GM19463 (cell line): ENCODE measurements around the gene IGF2BP1.
"Not testable (repeated sequence)": the region's sequence is repeated elsewhere in the genome, so short reads cannot be mapped to it uniquely, and the experiment has no call there.

Experiments
- ATAC-seq: cut with Tn5 transposase; IDR thresholded peaks from one replicate; pipeline ENCODE4 v1.9.1; 2021; ENCODE audit warnings: mild to moderate bottlenecking, moderate library complexity; ENCODE audit not compliant: unreplicated experiment

The IGF2BP1 gene

DNA sequence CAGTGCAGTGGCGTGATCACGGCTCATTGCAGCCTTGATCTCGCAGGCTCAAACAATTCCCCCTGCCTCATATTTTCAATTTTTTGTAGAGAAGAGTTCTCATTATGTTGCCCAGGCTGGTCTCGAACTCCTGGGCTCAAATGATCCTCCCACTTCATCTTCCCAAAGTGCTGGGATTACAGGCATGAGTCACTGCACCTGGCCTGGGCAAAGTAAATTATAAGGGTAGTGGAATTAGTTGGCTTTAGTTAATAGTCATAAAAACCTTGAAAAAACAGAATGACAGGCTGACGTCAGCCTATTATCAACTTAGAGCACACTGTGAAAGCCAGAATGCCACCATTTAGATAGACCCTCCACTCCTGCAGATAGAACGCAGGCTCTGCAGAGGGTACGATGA is 91.9 kb downstream of the IGF2BP1 start:
- no peak for ATAC-seq

DNA sequence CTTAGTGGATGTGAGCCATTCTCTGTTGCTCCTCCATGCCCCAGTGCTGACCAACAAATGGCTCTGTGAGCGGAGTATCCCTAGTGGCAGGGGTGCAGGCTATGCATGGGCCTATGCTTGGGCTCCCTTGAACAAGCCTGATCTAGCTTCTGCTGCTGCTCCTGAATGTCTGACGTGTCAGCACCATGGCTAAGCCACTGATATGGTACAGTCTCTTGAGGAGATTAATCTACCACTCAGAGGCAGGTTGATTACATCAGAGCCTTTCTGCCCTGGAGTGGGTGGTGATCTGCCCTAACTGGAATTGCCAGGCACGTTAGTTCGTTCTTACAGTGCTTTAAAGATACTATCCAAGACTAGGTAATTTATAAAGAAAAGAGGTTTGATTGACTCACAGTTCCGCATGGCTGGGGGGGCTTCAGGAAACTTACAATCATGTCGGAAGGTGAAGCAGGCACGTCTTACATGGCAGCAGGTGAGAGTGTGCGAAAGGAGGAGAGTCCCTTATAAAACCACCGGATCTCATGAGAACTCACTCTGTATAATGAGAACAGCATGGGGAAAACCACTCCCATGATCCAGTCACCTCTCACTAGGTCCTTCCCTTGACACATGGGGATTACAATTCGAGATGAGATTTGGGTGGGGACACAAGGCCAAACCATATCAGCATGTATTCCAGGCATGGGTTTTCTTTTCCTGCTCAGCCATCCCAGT is 93.9 kb downstream of the IGF2BP1 start:
- no peak for ATAC-seq

DNA sequence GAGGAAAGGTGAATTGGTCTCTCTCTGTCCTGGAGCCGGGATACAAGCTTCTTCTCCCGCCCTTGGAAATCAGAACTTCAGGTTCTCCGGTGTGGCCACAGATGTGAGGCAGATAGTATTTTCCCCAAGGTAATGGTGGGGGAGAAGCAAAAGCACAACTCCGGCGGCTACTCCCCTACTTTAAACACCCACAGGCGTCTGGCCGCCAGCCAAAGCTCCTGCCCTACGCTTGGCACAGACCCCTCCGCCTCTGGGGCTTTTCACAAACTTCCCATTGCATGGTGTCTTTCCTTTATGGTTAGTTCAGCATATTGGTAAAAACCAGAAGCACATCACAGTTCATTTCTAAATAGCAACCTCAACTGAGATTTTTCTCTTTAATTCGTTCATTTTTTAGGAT is 95.9 kb downstream of the IGF2BP1 start:
- no peak for ATAC-seq

DNA sequence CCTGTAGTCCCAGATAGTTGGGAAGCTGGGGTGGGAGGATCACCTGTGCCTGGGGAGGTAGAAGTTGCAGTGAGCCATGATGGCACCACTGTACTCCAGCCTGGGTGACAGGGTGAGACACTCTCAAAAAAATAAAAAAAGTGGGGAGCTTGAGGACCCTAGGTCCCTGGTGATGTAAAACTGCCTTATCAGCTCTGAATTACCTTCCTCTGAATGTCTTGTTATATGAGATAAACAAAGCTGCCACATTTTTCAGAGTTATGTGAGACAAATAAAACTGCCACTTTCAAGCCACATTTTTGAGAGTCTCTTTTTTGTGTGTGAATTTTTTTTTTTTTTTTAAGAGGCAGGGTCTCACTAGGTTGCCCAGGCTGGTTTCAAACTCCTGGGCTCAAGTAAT is 103.4 kb downstream of the IGF2BP1 start:
- ATAC-seq, result no peak

DNA sequence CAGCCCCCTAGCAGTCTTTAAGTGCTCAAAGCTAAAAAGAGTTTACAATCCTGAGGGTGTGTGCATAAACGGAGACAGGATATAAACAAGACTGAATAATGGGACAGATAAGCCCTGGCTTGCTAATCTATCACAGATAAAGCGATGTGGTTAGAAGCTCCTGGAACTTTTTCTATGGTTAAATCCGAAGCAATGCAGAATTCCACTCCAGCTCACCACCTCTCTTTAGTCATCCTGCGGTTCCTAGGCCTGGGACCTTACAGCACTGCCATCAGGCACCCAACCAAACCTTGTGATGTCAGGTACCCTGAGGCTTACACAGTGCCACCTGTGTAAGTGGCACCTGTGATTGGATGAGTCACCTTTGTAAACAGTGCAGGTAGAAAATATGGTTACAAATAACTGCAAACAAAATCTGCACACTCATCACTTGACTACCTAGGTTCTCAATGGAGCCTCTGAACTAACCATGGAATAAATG is 103.9 kb downstream of the IGF2BP1 start:
- no peak for ATAC-seq

DNA sequence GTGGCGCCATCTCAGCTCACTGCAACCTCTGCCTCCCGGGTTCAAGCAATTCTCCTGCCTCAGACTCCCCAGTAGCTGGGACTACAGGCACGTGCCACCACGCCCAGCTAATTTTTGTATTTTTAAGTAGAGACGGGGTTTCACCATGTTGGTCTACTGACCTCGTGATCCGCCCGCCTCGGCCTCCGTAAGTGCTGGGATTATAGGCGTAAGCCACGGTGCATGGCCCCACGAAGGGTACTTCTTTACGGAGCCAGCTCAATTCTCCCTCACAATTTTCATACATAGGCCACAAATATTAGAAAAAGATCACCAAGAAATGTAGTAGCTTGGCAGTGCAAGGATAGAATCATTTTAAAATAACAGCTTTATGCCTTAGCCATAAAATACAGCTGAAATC is 106.2 kb downstream of the IGF2BP1 start:
- not testable (repeated sequence) for ATAC-seq

DNA sequence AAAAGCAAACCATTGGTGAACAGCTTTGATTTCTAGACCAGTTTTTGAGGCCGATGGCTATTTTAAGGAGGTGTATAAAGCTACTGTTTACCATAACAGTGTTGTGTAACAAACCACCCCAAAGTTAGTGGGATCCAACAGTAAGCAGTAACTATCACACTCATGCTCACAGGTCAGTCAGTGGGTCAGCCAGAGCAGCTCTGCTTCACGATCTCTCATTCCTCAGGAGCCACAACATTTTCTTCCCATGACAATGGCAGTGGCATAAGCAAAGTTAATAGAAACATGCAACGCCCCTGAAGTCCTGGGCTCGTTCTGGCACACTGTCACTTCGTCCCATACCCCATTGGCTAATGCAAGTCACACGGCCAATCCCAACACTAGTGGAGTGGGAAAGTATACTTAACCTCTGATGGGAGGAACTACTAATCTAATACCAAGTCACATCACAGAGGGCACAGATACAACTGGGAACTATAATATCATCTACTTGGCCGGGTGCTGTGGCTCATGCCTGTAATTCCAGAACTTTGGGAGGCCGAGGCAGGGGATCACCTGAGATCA is 107.4 kb downstream of the IGF2BP1 start:
- ATAC-seq, result no peak
